Skeletal muscle cell (primary cell): Measurements from ENCODE around the gene KRTAP4-2.
"Not testable (repeated sequence)": the region's sequence is repeated elsewhere in the genome, so short reads cannot be mapped to it uniquely, and the experiment has no call there.

Experiments used
- DNase-seq: peaks from one replicate; pipeline ENCODE4 v3.0.0-alpha.2; 2010; ENCODE audit warnings: low read depth
- H3K4me3 ChIP-seq: 2 replicates; pipeline ENCODE4 v1.5.1; 2011; ENCODE audit warnings: low read depth, mild to moderate bottlenecking, control low read depth, low read length, moderate library complexity

The KRTAP4-2 gene

DNA sequence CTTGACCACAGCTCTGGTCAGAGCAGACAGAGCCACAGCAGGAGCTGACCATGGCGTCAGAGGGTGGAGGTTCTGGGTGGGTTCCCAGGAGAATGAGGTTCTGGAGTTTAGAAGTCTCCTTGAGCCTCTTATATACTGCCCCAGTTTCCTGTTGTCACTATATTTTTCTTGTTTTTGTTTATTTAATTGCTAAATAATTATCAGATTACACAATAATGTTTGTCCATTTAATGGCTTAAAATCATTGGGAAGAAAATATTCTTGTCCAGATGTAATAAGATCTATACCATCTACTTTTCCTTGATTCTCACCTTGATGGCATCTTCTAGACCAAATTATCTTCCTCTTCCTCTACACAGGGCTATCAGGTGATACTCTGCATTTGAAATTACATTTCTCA is 9.9 kb downstream of the KRTAP4-2 start, which contains the start of gene KRTAP4-3:
Gene KRTAP4-3, minus strand, starts transcription at position 101 of the 400 bp plus-strand sequence. Its CDS starts 49 bp downstream, at position 52.
- no peak for DNase-seq
- H3K4me3 ChIP-seq: no peak within 1 kb of the TSS

DNA sequence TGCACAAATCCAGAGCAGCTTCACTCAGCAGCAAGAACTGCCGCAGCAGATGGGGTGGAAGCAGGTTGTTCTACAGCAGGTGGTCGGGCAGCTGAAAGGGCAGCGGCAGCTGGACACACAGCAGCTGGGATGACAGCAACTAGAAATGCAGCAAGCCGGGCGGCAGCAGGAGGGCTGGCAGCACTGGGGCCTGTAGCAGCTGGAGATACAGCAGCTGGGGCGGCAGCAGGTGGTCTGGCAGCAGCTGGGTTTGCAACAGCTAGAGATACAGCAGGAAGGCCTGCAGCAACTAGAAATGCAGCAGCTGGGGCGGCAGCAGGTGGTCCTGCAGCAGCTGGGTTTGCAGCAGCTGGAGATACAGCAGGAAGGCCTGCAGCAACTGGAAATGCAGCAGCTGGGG is 10.5 kb downstream of the KRTAP4-2 start:
- no peak for DNase-seq
- H3K4me3 ChIP-seq: no peak overlapping the region

DNA sequence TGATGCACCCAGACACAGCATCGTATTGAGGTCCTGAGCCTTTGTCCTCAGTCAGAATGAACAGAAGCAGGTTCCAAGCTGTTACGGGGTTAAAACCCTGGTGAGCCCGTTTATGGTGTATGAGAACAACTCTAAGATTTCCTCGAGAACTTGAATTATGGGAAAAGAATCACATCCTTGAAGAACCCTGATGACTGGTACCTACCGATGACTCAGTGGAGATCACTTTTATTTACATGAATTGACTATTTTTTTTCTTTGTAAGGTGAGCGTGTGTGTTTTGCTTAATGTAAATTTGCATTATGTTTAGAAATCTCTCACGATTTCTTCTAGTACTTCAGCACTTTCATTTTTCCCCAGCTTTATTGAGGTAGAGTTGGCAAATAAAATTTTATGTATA is 14.2 kb downstream of the KRTAP4-2 start:
- no peak overlapping the region for H3K4me3 ChIP-seq
- DNase-seq: no peak

DNA sequence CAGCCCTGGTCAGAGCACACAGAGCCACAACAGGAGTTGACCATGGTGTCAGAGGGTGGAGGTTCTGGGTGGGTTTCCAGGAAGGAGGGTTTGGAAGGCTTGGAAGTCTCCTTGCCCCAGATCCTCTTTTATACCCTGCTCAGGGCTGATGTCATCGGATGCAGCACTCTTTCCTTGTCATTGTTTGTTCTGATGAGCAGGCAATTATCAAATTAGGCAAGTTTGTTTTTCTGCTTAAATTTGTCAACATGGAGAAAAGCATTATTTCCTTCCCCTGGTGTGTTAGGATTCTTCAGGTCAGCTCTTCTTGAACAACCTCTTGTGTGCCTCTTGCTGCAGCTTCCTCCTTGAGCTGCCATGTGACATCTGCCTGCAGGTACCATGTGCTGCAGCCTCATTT is 17.4 kb downstream of the KRTAP4-2 start, which contains the start of gene KRTAP4-4:
Gene KRTAP4-4, minus strand, starts transcription at position 101 of the 400 bp plus-strand sequence. Its CDS starts 57 bp downstream, at position 44.
- DNase-seq: no peak
- H3K4me3 ChIP-seq: no peak within 1 kb of the TSS

DNA sequence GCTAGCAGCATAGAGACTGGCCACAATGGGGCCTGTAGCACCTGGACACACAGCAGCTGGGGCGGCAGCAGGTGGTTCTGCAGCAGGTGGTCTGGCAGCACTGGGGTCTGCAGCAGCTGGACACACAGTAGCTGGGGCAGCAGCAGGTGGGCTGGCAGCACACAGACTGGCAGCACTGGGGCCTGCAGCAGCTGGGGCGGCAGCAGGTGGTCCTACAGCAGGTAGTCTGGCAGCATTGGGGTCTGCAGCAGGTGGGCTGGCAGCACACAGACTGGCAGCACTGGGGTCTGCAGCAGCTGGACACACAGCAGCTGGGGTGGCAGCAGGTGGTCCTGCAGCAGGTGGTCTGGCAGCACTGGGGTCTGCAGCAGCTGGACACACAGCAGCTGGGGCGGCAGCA is 17.8 kb downstream of the KRTAP4-2 start:
- not testable (repeated sequence) for DNase-seq, H3K4me3 ChIP-seq

DNA sequence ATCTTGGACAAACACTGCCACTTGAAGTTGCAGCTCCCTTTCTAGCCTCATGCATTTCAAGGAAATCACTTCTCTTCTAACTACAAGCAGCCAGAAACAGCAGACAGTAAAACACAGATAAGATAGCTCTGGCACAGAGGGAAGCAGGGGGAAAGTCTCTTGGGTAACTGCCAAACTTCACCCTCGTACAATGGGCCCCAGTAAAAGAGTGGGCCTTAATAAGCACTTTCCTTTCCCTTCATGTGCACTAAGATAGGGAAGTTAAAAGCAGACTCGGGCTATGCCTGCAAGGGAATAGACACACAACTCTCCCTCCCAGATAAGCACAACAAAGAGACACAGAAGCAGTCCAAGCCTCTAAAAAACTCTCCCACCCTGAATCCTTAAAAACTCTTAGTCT is 24.2 kb downstream of the KRTAP4-2 start:
- no peak for DNase-seq
- no peak overlapping the region for H3K4me3 ChIP-seq

DNA sequence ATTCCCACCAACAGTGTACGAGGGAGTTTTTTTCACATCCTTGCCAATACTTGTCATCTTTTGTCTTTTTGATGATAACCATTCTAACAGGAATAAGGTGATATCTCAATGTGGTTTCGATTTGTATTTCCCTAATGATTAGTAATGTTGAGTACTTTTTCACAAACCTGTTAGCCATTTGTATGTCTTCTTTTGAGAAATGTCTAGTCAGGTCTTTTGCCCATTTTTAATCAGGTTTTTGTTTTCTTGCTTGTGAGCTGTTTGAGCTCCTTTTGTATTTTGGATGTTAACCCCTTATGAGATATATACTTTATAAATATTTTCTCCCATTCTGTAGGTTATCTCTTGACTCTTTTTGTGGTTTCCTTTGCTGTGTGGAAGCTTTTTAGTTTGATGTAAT is 26.5 kb downstream of the KRTAP4-2 start:
- H3K4me3 ChIP-seq: no peak overlapping the region
- DNase-seq: no peak

DNA sequence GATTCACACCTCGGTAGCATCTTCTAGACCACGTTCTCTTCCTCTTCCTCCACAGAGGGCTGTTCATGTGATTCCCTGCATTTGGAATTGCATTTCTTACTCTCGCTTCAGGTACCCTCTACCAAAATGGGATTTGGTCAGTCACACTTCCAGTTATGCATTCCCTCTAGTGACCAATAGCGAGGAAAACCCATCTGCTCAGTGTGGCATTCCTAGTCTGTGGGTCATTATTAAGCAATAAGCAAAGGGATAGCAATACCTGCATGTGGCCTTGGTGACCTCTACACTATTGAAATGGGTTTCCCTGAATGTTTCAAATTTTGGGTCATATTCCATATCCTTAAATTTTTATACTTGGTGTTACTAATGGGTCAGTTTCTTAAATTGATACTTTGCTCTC is 28.0 kb downstream of the KRTAP4-2 start:
- no peak overlapping the region for H3K4me3 ChIP-seq
- no peak for DNase-seq

DNA sequence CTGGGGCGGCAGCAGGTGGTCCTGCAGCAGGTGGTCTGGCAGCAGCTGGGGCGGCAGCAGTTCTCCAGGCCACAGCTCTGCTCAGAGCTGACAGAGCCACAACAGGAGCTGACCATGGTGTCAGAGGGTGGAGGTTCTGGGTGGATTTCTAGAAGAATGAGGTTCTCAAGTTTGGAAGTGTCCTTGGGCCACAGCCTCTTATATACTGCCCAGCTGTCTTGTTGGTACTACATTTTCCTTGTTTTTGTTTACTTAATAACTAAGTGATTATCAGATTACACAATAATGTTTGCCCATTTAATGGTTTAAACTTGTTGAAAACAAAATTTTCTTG is 28.4 kb downstream of the KRTAP4-2 start, which contains the start of gene KRTAP4-5:
Gene KRTAP4-5, minus strand, starts transcription at position 174 of the 334 bp plus-strand sequence. Its CDS starts 58 bp downstream, at position 116.
- H3K4me3 ChIP-seq: no peak within 1 kb of the TSS
- no peak for DNase-seq

DNA sequence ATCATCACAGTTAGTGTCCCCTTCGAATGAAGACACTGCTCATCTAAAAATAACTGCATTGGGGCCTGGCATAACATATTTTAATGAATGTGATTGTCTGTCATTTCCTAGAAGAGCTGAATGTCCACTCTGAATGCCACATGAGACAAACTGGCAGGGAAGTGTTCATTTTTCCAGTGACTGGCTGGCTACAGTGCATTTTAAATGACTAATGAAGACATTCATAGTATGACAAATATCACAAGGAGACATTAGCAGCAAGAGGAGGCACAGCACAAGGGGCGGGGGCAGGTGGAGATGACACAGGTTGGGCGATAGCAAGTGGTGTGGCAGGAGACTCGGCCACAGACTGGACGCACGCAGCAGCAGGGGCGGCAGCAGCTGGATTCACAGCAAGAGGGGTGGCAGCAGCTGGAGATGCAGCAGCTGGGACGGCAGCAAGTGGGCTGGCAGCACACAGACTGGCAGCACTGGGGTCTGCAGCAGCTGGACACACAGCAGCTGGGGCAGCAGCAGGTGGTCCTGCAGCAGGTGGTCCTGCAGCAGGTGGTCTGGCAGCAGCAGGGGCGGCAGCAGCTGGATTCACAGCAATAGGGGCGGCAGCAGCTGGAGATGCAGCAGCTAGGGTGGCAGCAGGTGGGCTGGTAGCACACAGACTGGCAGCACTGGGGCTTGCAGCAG is 28.9 kb downstream of the KRTAP4-2 start:
- not testable (repeated sequence) for DNase-seq

DNA sequence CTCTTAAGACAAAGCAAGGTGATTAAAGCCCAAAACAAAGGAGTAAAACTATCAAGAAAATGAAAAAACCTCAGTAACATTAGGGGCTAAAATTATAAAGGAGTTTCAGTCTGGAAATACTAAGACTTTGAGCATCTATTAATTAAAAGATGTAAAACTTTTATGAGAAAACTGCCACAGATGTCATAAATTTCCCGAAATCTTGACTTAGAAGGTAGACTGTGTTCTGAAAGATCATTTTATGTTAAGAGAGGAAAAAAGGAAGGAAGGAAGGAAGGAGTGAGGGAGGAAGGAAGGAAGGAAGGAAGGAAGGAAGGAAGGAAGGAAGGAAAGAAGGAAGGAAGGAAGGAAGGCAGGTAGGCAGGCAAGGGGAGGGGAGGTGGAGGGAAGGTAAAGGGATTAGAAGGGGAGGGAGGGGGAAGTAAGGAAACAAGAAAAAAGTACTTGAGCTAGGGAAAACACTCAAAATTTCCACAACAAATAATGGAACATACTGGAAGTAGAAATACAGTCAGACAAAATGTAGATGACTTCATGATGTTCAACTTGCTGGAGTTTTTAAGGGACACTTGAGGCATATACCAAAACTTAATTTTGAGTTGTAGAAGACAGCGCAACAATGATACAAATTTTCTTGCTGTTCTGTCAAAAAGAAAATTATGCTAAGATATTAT is 30.4 kb downstream of the KRTAP4-2 start:
- DNase-seq: no peak
- H3K4me3 ChIP-seq: no peak overlapping the region

More for the DNA sequence above, 28.9 kb downstream of the KRTAP4-2 start:
- H3K4me3 ChIP-seq: not testable (repeated sequence)

DNA sequence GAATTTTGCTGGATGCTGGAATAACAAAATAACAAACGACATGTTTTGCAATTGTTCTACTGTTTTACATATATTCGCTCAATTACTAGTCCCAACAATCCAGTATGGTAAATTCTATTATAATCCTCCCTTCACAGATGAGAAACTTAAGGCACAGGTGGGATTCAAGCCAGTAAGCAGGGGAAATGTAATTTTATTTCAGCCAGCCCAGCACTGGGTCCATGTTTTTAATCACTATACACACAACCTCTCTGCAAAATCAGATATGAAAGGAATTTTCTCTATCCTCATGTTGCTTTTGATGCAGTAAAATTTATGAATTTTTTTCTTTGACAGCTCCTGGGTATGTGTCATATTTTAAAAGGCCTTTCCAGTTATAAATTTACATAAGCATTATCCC is 32.8 kb downstream of the KRTAP4-2 start:
- DNase-seq: no peak
- no peak overlapping the region for H3K4me3 ChIP-seq

DNA sequence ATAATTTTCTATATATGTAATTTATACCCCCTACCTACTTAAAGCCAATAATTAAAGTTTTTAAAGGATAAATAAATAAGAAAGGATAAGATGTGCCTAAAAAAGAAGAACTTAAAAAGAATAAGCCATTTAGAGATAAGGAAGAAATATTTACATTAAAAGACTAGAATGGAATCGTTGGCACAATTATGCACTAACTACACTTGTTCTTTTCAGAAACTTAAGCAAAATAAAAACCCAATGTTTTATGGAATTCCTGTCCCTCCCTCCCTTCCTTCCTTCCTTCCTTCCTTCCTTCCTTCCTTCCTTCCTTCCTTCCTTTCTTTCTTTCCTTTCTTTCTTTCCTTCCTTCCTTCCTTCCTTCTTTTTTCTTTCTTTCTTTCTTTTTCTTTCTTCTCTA is 33.2 kb downstream of the KRTAP4-2 start:
- no peak for DNase-seq
- H3K4me3 ChIP-seq: no peak overlapping the region

DNA sequence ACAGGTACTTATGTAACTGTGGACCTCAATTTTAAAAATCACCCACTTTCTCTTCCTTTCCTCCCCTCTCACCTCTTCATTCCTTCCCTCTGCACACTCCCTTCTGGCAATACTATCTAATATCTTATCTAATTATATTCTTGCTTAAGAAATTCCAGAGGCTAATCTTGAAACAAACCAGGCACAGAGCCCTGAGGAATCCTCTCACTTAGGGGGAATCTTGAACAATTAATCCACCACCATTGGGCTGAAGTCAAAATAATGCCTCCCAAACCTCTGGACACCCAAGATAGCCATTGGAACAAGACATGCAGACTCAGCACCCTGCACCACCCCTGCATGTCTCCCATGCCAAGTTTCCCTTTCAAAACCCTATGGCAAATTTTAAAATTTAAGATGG is 36.7 kb downstream of the KRTAP4-2 start:
- H3K4me3 ChIP-seq: no peak overlapping the region
- DNase-seq: no peak

DNA sequence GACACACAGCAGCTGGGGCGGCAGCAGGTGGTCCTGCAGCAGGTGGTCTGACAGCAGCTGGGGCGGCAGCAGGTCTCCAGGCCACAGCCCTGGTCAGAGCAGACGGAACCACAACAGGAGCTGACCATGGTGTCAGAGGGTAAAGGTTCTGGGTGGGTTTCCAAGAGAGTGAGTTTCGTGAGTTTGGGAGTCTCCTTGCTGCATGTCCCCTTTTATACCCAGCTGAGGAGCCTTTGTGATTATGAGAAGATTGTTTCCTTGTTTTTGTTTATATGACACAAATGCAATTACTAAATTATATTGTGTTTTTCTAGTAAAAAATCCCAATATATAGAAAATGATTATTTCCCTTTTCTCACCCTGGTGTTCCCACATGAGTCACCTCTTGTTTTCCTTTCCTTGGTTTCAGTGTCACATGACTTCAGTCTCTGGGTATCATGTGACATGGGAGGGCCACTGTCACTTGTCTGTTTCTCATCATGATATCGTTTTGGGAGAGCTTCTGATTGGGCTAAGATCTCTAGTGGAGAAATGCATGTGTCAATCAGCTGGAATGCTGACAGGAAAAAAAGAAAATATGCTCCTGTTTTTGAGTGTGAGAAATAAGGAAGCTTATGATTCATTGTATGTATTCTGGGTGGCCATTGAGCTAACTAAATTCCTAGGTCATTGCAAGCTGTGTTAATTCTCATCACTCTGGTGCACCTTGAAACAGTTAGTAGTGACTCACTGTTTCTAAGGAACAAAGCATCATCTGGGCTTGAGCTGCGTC is 37.5 kb downstream of the KRTAP4-2 start, which contains the start of gene KRTAP4-6:
Gene KRTAP4-6, minus strand, starts transcription at position 185 of the 772 bp plus-strand sequence. Its CDS starts 57 bp downstream, at position 128.
- DNase-seq: peak; percentile 69
- no peak within 1 kb of the TSS for H3K4me3 ChIP-seq

DNA sequence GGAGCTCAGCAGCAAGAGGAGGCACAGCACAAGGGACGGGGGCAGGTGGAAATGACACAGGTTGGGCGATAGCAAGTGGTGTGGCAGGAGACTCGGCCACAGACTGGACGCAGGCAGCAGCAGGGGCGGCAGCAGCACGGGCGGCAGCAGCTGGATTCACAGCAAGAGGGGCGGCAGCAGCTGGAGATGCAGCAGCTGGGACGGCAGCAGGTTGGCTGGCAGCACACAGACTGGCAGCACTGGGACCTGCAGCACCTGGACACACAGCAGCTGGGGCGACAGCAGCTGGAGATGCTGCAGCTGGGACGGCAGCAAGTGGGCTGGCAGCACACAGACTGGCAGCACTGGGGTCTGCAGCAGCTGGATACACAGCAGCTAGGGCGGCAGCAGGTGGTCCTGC is 38.2 kb downstream of the KRTAP4-2 start:
- DNase-seq, H3K4me3 ChIP-seq: not testable (repeated sequence)

DNA sequence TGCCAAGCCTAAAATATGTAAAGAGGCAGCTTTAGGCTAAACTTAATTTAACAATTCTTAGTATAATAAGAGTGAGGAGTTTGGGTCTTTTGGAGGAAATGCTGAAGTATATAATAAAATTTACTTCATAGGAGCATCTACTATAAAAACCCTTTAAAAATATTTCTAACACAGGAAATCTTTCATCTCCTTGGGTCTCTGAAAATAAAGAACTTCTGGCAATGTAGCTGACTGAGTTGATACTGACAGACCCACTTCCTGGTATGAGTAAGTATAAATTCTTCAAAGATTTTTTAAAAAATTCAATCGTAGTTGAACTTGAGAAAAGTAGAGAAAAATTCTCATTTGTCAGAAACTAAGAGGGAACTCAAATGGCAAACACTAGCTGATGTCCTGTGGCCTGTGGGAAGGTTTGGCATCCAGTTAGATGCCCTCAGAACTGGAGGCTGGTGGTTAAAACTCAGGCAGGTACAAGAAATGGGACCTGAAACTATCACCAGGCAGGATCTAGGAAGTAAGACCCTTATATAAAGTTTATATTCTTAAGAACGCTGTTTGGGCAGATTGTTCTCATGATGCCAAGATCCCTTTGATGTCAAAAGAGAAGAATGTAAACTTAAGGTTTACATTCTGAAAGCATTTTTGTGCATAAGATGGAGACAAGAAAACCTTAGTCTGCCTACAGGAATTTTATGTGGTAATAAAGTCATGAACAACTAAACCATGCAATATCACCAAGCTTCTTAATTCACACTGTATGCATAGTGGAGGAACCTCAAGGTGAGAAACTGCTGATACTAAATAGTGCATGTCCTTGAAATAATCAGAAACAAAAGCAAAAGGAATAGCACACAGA is 43.9 kb downstream of the KRTAP4-2 start:
- no peak for DNase-seq
- H3K4me3 ChIP-seq: no peak overlapping the region

DNA sequence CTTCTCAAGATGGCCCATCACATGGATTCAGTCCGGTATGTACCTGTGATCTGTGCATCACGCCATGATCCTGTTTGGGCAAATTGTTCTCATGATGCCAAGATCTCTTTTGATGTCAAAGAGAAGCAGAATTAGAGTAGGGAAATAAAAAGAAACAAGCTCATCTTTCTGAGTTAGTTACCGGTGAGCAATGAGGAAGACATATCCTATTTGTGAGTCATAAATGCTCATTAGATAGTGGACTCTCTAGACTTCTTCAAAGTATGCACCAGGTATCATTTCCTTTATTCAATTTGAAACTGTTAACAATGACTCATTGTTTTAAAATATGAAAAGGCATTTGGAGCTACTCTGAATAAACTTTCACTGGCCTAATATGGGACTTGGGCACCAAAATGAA is 46.0 kb downstream of the KRTAP4-2 start:
- DNase-seq: no peak

More for the DNA sequence above, 46.0 kb downstream of the KRTAP4-2 start:
- no peak overlapping the region for H3K4me3 ChIP-seq
